Femur (tissue), 1 donor: Measurements from ENCODE around the gene ORC3.
"Not testable (repeated sequence)": the region's sequence is repeated elsewhere in the genome, so short reads cannot be mapped to it uniquely, and the experiment has no call there.

ENCODE experiments used
- DNase-seq: peaks from one replicate; pipeline ENCODE4 v3.0.0-alpha.2; 2017

ORC3 gene

DNA sequence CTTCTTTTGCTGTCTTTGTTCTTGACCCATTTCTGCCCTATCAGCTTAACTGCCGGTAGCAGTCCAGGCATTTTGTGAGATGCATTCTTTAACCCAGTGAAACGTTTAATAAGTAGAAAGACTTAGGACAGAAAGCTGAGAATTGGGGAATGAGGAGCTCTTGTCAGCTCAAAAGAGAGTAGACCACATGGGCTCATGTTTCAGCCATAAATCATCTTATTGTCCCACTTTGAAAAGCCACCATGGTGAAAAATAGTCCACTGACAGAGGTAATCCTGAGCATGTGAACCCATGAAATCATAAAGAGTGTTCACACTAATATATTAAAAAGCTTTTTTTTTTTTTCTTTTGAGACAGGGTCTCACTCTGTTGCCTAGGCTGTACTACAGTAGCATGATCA is 16.3 kb downstream of the ORC3 start:
- no peak for DNase-seq

- no peak for DNase-seq
Measured at GRCh38 chr6:87608802-87609201, 18.9 kb downstream of the ORC3 start.

GRCh38 chr6:87613018-87613417 is 23.1 kb downstream of the ORC3 start:
- not testable (repeated sequence) for DNase-seq

- no peak for DNase-seq
Measured at GRCh38 chr6:87617405-87617804, 27.5 kb downstream of the ORC3 start.

DNA sequence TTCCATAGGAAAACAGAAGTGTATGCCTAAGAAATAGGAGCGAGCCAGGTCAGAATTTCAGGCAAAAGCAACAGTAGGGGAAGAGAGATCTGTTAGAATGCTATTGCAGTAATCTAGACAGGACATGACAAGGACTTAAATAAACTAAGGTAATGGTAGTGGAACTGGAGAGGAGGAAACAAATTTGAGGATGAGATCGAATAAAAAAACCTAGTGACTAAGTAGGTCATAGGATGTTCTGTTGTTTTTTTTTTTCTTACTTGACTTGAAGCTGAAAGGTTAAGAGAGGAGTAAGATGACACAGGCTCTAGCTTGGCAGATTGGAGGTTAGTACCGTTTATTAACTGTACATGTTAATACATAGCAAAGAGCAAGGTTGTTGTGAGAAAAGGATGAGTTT is 28.6 kb downstream of the ORC3 start:
- no peak for DNase-seq

- no peak for DNase-seq
Measured at GRCh38 chr6:87623248-87623647, 33.3 kb downstream of the ORC3 start.

DNA sequence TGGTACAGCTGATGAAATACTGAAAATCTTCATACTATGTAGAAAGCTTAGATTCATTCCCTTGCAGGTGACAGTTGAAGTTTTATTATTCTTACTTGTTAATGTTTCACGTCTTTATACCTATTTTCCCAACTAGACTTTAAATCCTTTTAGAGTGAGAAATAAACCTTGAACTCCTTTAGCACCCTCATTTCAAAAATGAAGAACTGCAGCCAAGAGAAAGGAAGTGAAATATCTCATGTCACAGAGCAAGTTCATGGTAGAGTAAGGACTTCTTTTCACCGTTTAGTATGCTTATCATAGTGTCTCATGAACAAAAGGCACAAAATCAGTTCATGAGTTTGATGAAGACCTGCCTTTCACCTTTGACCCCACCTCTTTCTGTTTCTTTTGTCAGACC is 38.5 kb downstream of the ORC3 start:
- DNase-seq = no peak

DNA sequence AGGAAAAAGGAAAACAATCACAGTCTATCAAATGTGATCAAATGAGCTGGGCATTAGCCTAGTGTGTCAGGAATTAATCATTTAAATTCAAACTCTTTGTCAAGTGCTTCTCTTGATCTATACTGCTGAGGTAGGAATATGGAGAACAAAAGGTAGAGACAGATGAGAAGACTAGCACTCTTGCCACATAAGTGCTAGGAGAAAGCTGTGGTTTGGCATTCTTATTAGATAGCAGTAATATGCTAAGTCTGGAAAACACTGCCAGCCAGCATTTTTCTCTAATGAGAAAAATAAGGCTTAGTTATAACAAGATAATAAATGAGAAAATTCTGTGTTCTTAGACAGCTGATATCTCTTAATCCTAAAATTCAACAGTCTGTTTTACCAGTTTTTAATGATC is 38.9 kb downstream of the ORC3 start:
- no peak for DNase-seq

DNA sequence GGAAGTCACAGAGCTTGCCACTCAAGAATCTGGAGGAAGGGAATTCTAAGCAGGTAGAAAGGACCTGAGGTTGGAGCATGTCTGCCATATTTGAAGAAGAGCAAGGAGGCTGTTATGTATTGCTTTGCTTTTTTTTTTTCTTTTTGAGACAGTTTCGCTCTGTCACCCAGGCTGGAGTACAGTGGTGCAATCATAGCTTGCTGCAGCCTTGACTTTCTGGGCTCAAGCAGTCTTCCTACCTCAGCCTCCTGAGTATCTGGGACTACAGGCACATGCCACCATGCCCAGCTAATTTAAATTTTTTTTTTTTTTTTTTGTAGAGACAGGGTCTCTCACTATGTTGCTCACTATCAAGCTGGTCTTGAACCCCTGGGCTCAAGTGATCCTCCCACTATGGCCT is 40.8 kb downstream of the ORC3 start:
- DNase-seq = no peak

DNA sequence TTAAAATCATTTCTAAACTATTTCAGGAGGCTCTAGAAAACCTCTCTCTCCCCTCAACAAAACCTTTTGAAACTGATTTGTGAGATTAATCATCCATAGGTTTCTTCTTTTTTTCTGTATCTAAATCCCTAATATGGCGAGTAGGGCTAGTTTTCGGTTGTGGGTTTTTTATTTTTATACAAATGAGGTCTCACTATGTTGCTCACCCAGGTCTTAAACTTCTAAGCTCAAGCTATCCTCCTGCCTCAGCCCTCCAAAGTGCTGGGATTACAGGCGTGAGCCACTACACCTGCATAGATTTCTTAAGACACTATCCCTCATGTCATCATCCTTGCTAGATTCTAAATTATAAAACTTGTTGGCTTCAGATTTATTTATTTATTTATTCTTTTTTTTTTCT is 43.9 kb downstream of the ORC3 start:
- no peak for DNase-seq

GRCh38 chr6:87636315-87636714 is 46.4 kb downstream of the ORC3 start:
- no peak for DNase-seq

DNA sequence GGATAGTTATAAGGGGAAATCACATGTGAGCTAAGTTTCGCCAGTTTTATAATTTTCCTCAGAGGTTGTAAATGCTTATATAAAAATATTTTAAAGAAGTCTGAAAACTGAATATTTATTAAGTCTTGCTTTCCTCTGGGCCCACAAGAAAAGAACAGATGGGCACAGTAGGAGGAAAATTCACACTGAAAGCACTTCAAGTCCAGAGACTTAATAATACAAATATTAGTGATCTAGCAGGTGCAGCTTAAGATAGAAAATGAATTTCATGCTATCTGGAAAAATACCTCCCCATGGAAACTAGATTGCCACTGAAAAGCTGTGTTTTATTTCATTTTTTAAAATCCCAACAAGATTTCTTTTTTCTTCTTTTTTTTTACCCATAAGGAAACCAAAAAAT is 47.2 kb downstream of the ORC3 start:
- DNase-seq = no peak

GRCh38 chr6:87639373-87639772 is 49.4 kb downstream of the ORC3 start:
- DNase-seq = no peak

GRCh38 chr6:87641065-87641692 is 51.2 kb downstream of the ORC3 start:
- DNase-seq = no peak

- DNase-seq = no peak
Measured at GRCh38 chr6:87645080-87645479, 55.1 kb downstream of the ORC3 start.

DNA sequence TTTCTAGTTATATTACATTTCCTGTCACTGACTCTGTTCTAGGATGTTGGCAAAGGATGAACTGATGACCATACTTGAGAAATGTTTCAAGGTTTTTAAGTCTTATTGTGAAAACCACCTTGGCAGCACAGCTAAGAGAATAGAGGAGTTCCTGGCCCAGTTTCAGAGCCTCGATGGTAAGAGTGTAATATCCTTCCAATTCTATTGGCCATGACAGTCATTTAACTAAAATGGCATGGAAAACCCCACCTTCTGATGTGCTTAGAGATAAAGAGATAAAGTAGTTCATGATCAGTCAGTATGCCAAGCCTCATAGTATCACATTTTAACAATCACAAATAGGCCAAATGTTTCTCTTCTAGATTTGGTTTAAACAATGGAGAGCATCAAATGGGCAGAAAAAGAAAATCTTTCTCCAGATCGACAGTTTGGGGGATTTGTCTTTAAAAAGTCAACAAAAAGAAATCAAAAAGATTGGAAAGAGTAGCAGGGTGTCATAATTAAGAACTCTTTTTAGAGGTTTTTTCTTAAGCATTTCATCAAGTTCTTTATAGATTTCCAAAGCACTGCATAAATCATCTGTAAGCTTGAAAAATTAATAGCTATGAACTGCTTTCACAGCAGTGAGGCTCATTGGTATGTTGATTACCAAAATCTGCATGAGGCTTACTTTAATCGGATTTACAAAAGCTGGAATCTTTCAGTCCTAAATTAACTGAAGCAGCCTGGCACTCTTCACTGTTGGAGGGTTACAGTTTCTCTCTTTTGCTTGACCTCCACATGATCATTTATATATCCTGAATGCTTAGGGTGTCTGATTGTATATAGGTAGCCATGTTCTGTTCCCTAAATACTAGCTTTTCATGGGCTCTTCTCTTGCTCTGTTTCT is 63.4 kb downstream of the ORC3 start:
- no peak for DNase-seq

DNA sequence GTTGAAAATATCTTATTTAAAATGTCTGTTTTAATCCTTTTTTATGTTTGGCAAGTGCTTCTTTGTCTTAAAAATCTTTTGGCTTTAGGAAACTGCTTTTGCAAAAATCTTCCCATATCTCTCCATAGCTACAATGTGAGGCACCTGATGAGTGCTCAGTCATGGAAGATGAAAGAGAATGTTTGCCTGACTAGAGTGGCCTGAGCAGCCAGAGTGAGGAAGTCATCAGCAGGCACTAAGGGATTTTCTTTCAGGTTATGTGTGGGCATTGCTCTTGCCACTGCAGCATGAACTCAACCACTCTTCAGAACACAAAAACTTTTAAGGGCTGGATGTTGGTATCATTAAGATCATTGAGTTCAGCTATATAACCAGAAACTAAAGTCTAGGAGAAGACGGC is 64.2 kb downstream of the ORC3 start:
- no peak for DNase-seq

GRCh38 chr6:87654875-87655454 is 65.0 kb downstream of the ORC3 start:
- no peak for DNase-seq

DNA sequence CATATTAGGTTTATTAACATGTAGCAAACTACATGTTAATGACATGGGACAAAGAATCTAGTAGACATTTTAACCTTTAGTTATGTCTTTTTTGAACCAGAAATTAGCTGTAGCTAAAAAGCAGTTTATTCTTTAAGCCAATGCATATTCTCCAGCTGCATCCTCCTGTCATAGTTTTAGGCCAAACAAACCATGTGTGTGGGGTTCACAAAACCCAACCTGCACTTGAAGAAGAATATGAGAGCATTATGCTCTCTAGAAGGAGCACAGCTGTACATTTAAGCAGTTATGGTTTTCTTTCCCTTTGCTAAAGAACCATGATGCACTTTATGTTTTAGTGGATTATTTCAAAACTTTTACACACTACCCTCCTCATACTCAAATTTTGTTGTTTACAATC is 65.9 kb downstream of the ORC3 start:
- no peak for DNase-seq

- DNase-seq = no peak
Measured at GRCh38 chr6:87656857-87657256, 66.9 kb downstream of the ORC3 start.

DNA sequence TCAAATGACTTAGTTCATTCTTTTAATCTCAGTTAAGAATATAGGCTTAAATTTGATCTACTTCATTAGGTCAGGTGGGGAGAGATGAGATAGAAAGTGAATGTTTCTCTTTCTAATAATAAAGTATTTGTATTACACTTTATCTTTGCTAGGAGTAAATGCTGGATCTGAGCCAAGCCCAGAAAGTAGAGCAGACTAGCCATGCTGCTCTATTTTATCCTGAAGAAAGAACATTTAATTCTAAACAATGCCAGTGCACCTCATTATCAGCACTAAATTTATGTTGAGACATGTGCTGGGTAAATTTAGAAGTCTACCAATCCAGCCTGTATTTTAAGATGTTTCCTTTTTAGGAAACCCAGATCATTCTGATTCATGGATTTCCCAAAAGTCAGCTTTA is 68.6 kb downstream of the ORC3 start:
- DNase-seq = no peak

GRCh38 chr6:87660226-87660911 is 70.4 kb downstream of the ORC3 start:
- no peak for DNase-seq

- DNase-seq = no peak
Measured at GRCh38 chr6:87661016-87661415, 71.1 kb downstream of the ORC3 start.

- DNase-seq = no peak
Measured at GRCh38 chr6:87661503-87661902, 71.6 kb downstream of the ORC3 start.
